PC-3 (cell line): ENCODE results near the gene TNXB. TPM values are rescaled to one million over a fixed set of nuclear protein-coding genes. Genes with fewer than 3 reads are reported as not detected.

Experiments used
- ATAC-seq: fragments of 200-7000 bp; cut with Tn5 transposase; 2 replicates; pipeline ENCODE4 v1.9.1; 2020; ENCODE audit warnings: mild to moderate bottlenecking, moderate library complexity
- BruUV-seq: library from RNA; stranded (reverse); fragments of 400-500 nt; replicated peaks from 2 replicates; lab custom pipeline; 2021; lab: Mats Ljungman, UMichigan
- CTCF ChIA-PET: fragments of 300-600 bp; sonication (Branson Sonifier 250); formaldehyde crosslinking; loops from one replicate; lab custom pipeline; 2022; ENCODE audit warnings: antibody characterized with exemption; lab: Charles Lee
- POLR2A ChIA-PET: fragments of 300-600 bp; sonication (Branson Sonifier 250); formaldehyde crosslinking; loops from one replicate; lab custom pipeline; 2022; ENCODE audit warnings: antibody characterized with exemption; ENCODE audit not compliant: unreplicated experiment; lab: Charles Lee
- DNase-seq: peaks from one replicate; pipeline ENCODE4 v3.0.0-alpha.2; 2015
- H2AFZ ChIP-seq: fragments of 300-600 bp; sonication (generic); 2 replicates; pipeline ENCODE4 v1.6.0; 2016; ENCODE audit warnings: antibody characterized with exemption, low read length
- H3F3A ChIP-seq: fragments of 300-600 bp; sonication (generic); one replicate; pipeline ENCODE4 v1.6.0; 2017; ENCODE audit warnings: antibody characterized with exemption, low read length, control low read depth, mild to moderate bottlenecking; ENCODE audit not compliant: unreplicated experiment
- H3K27ac ChIP-seq: fragments of 300-600 bp; sonication (generic); 2 replicates; pipeline ENCODE4 v1.5.1; 2016; ENCODE audit warnings: mild to moderate bottlenecking, low read length
- H3K27me3 ChIP-seq: fragments of 300-600 bp; sonication (generic); 2 replicates; pipeline ENCODE4 v1.6.1; 2016; ENCODE audit warnings: low read length, mixed read lengths
- H3K36me3 ChIP-seq: fragments of 300-600 bp; sonication (generic); 2 replicates; pipeline ENCODE4 v1.6.1; 2016; ENCODE audit warnings: low read depth, mixed run types, low read length, mixed read lengths
- H3K4me1 ChIP-seq: fragments of 300-600 bp; sonication (generic); 2 replicates; pipeline ENCODE4 v1.5.1; 2016; ENCODE audit warnings: low read length; ENCODE audit not compliant: insufficient read depth
- H3K4me2 ChIP-seq: fragments of 300-600 bp; sonication (generic); 2 replicates; pipeline ENCODE4 v1.6.0; 2016; ENCODE audit warnings: low read length
- H3K4me3 ChIP-seq: fragments of 300-600 bp; sonication (generic); 2 replicates; pipeline ENCODE4 v1.5.1; 2016; ENCODE audit warnings: mild to moderate bottlenecking, low read length, mixed read lengths
- H3K79me2 ChIP-seq: fragments of 300-600 bp; sonication (generic); 2 replicates; pipeline ENCODE4 v1.6.1; 2017; ENCODE audit warnings: low read length, mixed read lengths
- H3K9ac ChIP-seq: fragments of 300-600 bp; sonication (generic); 2 replicates; pipeline ENCODE4 v1.6.0; 2016; ENCODE audit warnings: mild to moderate bottlenecking, low read length
- H3K9me2 ChIP-seq: fragments of 300-600 bp; sonication (generic); replicated peaks from 2 replicates; pipeline ENCODE4 v1.6.1; 2016; ENCODE audit warnings: mixed run types, low read length, mixed read lengths
- H3K9me3 ChIP-seq: fragments of 300-600 bp; sonication (generic); 2 replicates; pipeline ENCODE4 v1.6.1; 2016; ENCODE audit warnings: low read length, mixed read lengths
- H4K20me1 ChIP-seq: fragments of 300-600 bp; sonication (generic); 2 replicates; pipeline ENCODE4 v1.6.1; 2016; ENCODE audit warnings: low read length, mixed read lengths
- CTCF ChIP-seq: fragments of 300-600 bp; sonication (generic); conservative IDR thresholded peaks from 2 replicates; pipeline ENCODE4 v1.5.1; 2017; ENCODE audit warnings: antibody characterized with exemption, low read depth, mild to moderate bottlenecking, low read length
- EZH2 ChIP-seq: fragments of 300-600 bp; sonication (generic); IDR thresholded peaks from one replicate; pipeline ENCODE4 v1.6.1; 2017; ENCODE audit warnings: antibody characterized with exemption, mild to moderate bottlenecking, low read length; ENCODE audit not compliant: unreplicated experiment
- EZH2phosphoT487 ChIP-seq: fragments of 300-600 bp; sonication (generic); IDR thresholded peaks from 2 replicates; pipeline ENCODE4 v1.6.1; 2018; ENCODE audit warnings: mild to moderate bottlenecking, antibody characterized with exemption, low read length, borderline replicate concordance
- intact Hi-C: fragments of 100-400 bp; cut with micrococcal nuclease; formaldehyde crosslinking; loops from 2 replicates; pipeline ENCODE4 v1.9.0; 2023
- total RNA-seq: library from RNA; depleted of rRNA; stranded (reverse); fragments of >200 nt; gene quantifications from 2 replicates; pipeline ENCODE4 v1.2.3, GENCODE V29; 2014

Gene TNXB
- total RNA-seq, 1 experiment from 2014 or later: 2.9 TPM

DNA sequence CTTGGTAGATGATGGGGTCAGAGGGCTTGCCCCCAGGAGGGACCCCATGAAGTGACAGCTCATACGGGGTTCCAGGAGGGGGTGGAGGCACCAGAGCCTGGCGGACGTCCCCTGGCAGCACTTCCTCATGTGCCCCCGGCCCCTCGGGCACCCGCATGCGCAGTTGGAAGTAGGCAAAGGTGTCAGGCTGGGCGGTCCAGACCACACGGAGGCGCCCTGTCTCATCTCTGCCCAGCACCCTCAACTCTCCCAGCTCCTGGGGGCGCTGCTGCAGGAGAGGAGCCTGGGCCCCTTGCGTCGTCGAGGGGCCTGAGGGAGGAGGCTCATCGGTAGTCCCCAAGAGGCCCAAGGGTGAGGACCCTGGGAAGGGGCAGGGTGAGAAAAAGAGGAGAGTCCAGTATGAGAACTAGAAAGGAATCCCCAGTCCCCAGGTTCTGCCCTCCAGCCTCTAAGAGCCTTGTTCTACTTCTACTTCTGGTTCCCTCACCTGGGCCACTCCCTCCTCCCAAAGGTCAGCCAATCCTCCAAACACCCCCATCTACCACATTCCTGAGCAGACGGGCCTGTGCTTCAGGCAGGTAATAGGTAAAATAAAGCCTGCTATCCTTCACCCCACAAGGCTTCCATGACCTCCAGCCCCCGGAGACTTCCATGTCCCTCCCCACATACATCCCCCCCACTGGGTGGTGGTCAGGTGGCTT is 23.2 kb downstream of the TNXB start:
- no peak overlapping the region for H3K9ac ChIP-seq
- no peaks in the 10 kb centered on the region for H3K9me2 ChIP-seq
- H3F3A ChIP-seq: no peaks in the 10 kb centered on the region
- POLR2A ChIA-PET: no interaction called here
- no peak overlapping the region for H2AFZ ChIP-seq
- peaks cover 51% of the 10 kb centered on the region for H3K4me1 ChIP-seq
- no peak overlapping the region for H3K4me3 ChIP-seq
- H3K79me2 ChIP-seq: no peaks in the 10 kb centered on the region
- CTCF ChIA-PET: interaction anchor here (0.5 kb wide), 1 partner anchor 29 kb away, joined by 5 read pairs; no protein-coding TSS in a partner anchor
- H3K36me3 ChIP-seq: no peaks in the 10 kb centered on the region
- H3K27me3 ChIP-seq: no peaks in the 10 kb centered on the region
- DNase-seq (no peak), ATAC-seq (no peak)
- no peaks in the 10 kb centered on the region for H4K20me1 ChIP-seq
- H3K4me2 ChIP-seq: peak overlapping the region; percentile 69
- H3K9me3 ChIP-seq: no peaks in the 10 kb centered on the region
- TF ChIP-seq EZH2: no peak
- BruUV-seq: no TSS peak
- H3K27ac ChIP-seq: no peak overlapping the region
- intact Hi-C loops: loop anchor here (1.0 to 10.0 kb wide), 2 partner anchors 68 to 111 kb away; partner anchors contain the start of genes DXO and PPT2

DNA sequence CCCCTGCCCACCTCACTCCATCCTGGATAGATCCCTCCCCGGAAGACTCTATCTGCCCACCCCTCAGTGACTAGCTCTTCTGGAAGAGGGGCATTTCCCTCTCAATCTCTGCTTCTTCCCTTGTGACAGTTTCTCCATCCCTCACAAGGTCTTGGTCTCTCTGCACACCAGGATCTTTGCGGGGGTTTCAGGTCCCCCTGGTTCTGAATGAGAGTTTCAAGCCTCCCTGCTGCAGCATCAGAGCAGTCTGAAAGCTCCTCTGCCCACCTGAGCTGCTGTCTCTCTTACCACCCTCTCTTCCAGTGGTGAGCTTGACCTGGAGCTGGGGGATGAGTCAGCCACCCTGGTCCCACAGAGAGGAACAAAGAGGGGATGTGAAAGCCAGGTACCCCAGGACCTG is 24.4 kb downstream of the TNXB start:
- ChIA-PET CTCF (no interaction called here), POLR2A (no interaction called here)
- Histone ChIP-seq H3K9ac (no peak overlapping the region), H3K79me2 (no peaks in the 10 kb centered on the region), H3K4me3 (no peak overlapping the region), H3K27me3 (no peaks in the 10 kb centered on the region), H3F3A (no peaks in the 10 kb centered on the region), H3K27ac (no peak overlapping the region), H3K4me2 (no peak overlapping the region), H4K20me1 (no peaks in the 10 kb centered on the region), H3K9me3 (no peaks in the 10 kb centered on the region), H3K4me1 (peaks cover 59% of the 10 kb centered on the region), H3K36me3 (no peaks in the 10 kb centered on the region), H2AFZ (no peak overlapping the region), H3K9me2 (no peaks in the 10 kb centered on the region)
- ATAC-seq (no peak), DNase-seq (no peak)
- no TSS peak for BruUV-seq
- TF ChIP-seq EZH2 (no peak), CTCF (no peak), EZH2phosphoT487 (no peak)
- intact Hi-C loops: loop anchor here (10.0 kb wide), 1 partner anchor 110 kb away; the partner anchor contains the start of gene DXO

DNA sequence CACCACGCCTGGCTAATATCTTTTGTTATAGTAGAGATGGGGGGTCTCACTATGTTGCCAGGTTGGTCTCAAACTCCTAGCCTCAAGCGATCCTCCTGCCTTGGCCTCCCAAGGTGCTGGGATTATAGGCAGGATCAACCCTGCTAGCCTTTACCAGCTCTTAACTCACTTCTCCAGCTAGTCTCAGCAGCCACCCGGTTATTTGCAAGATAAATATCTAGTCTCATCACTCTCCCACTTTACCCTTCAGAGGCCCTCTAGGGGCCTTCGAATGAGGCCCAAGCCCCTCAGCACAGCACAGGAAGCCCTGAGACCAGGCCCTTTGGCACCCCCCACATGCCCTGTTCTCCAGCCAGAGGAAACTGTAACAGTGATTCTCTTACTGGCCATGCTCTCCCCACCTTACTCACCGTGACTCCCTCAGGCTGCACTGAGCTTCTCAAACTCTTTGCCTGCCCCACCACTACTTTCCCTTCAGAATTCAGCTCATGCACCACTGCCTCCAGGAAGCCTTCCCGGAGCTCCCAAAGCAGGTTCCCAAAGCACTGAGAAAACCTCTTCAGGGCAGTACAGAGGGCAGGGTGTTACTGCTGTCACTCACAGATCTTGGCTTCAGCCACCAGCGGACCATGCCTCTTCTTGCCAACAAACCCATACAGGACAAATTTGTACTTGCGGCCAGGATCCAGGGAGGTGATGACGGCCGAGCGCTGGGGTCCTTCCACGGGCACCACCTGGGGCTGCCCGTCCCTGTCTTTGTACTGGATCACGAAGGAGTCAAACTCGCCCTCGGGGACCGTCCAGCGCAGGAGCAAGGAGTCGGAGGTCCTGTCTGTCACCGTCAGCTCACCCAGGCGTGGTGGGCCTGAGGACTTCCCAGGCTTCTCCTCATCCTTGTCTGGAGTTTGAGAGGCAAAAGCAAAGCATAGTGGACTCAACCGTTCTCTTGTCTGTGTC is 25.0 kb downstream of the TNXB start:
- ChIA-PET POLR2A (no interaction called here), CTCF (no interaction called here)
- BruUV-seq: no TSS peak
- no peak for DNase-seq
- peak overlapping the region; percentile 71; the same call in 1 of the 2 replicates for H3K4me2 ChIP-seq
- no peaks in the 10 kb centered on the region for H4K20me1 ChIP-seq
- peak overlapping the region; percentile 73 for H3K27ac ChIP-seq
- intact Hi-C loops: loop anchor here (10.0 kb wide), 1 partner anchor 109 kb away; the partner anchor contains the start of gene DXO
- TF ChIP-seq CTCF: no peak
- no peak overlapping the region for H2AFZ ChIP-seq
- no peak overlapping the region for H3K4me3 ChIP-seq
- no peaks in the 10 kb centered on the region for H3K9me3 ChIP-seq
- no peaks in the 10 kb centered on the region for H3F3A ChIP-seq
- ATAC-seq: no peak
- peaks cover 64% of the 10 kb centered on the region for H3K4me1 ChIP-seq
- H3K27me3 ChIP-seq: no peaks in the 10 kb centered on the region
- H3K79me2 ChIP-seq: no peaks in the 10 kb centered on the region
- H3K9me2 ChIP-seq: no peaks in the 10 kb centered on the region
- H3K36me3 ChIP-seq: no peaks in the 10 kb centered on the region
- 0 out of 2 replicates have a peak overlapping the region, but pooled peaks have one; percentile 5 for H3K9ac ChIP-seq
